GM18867 (cell line): ENCODE measurements around the gene RPAP2.

Source experiments
- ATAC-seq: cut with Tn5 transposase; IDR thresholded peaks from one replicate; pipeline ENCODE4 v1.9.1; 2021; ENCODE audit warnings: mild to moderate bottlenecking, moderate library complexity; ENCODE audit not compliant: unreplicated experiment

The RPAP2 gene

GRCh38 chr1:92445865-92446264 lies 147.0 kb downstream of the RPAP2 start:
- ATAC-seq = no peak

GRCh38 chr1:92446546-92446945 lies 147.7 kb downstream of the RPAP2 start:
- ATAC-seq = no peak

- ATAC-seq = no peak
Observed at GRCh38 chr1:92447033-92447681, 148.3 kb downstream of the RPAP2 start.

GRCh38 chr1:92447976-92448375 lies 149.1 kb downstream of the RPAP2 start:
- ATAC-seq = no peak
